NCI-H69 (cell line): Measurements from ENCODE around the gene PLA2G4E.

ENCODE experiments used
- DNase-seq: peaks from one replicate; lab custom pipeline; 2025; lab: John Stamatoyannopoulos, UW

PLA2G4E gene

DNA sequence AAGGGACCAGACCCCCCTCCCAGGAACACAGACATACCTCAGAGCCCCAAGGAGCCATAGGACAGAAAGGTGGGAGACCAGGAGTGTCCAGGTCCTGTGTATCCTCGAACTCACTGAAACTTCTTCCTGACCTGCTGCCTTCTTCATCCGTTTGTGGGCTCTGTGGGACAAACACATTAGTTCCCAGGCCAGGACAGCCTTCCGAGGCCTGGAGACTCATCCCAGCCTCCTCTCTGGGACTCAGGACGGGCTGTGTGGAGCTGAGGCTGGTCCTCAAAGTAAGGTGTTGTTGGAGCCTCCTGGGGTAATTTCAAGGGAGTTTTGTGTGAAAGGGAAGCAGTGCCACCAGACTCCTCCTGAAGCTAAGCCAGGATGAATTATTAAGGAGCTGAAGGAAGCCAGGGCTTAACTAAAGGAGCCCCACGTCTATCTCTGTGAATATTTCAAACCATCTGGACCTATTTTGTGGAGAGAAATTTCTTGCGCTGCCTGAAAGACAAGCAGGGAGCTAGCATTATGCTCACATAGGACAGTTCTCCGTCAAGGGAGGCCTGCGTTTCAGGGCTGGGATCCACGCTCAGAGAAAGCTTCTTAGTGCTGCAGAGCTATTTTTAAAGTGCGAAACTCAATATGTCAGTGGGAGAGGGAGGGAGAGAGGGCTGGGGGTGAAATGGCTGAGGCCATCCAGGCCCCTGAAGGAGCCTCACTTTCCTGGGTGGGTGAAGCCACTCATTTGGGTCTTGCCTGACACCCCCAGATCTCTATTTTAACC lies 29.8 kb upstream of the PLA2G4E start:
- DNase-seq = no peak

DNA sequence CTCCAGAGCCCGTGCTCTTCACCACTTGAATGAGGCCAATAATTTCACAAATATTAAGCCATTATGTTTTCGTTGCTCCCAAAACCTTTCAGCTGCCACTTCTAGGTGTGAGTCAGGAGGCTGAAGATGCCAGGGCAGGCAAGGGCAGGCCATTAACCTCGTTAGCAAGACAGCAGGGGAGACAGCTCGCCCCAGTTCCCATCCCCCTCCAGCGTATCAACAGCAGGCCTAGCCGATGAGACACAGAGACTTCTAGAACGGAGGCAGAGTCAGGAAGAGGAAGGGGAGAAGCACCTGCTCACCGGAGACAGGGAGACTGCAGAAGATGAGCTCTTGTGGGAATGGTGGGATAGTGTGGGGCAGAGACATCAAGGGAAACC lies 28.0 kb upstream of the PLA2G4E start:
- DNase-seq = no peak

DNA sequence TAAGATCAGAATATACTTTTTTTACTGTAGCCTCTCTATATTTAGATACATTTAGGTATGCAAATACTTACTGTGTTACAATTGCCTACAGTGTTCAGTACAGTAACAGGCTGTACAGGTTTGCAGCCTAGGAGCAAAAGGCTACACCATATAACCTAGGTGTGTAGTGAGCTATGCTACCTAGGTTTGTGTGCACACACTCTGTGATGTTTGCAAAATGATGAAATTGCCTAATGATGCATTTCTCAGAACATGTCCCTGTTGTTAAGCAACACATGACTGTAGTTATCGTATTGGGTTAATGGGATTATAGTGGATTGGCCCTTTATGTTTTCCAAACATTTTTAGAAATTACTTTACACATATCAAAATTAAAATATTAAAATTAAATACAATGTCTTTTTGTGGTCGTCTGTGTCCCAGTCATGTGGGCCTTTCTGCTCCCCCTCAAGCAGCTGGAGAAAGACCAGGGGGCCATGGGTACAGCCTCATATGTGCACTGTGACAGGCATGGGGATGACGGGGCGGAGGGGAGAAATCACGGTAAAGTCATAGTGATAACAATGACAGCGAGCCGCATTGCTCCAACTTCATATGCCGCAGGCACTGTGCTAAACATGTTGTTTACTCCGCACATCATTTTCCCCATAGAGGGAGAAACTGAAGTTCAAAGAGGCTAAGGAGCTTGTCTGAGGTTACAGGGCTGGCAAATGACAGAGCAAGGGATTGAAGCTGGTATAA lies 27.4 kb upstream of the PLA2G4E start:
- DNase-seq = no peak

DNA sequence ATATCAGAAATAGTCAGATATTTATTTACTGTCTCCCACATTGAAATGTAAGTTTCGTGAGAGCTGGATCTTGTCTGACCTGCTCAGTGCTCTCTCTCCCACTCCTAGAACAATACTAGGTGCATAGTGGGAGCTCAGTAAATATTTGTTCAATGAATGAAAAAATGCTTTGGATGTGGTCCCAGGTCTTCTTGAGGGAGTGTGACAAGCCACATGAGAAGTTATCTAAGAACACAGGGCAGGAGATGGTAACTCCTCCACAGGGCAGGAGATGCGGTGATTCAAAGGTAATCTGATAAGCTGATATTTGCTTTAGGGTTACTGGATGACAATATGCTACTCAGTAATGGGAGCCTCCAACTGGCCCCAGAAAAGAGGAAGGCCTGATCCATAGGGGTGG lies 25.8 kb upstream of the PLA2G4E start:
- no peak for DNase-seq

DNA sequence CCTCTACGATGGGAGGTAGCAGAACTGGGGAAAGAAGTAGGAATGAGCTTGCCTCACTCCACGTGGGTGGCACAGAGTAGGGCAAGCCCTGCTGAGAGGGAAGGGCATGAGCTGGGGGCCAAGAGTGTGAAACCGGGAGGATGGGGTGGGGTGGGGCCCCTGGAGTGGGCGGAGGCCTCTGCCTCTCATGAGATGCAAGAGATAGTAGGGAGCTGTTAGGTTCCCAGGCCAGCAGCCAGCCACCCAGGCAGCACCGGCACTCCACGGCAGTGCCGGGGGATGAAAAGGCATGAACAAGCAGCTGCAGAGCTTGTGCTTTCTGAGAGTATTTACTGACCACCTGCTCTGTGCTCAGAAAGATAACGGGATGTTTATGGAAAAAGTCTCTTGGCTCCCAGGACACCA lies 24.4 kb upstream of the PLA2G4E start:
- no peak for DNase-seq

DNA sequence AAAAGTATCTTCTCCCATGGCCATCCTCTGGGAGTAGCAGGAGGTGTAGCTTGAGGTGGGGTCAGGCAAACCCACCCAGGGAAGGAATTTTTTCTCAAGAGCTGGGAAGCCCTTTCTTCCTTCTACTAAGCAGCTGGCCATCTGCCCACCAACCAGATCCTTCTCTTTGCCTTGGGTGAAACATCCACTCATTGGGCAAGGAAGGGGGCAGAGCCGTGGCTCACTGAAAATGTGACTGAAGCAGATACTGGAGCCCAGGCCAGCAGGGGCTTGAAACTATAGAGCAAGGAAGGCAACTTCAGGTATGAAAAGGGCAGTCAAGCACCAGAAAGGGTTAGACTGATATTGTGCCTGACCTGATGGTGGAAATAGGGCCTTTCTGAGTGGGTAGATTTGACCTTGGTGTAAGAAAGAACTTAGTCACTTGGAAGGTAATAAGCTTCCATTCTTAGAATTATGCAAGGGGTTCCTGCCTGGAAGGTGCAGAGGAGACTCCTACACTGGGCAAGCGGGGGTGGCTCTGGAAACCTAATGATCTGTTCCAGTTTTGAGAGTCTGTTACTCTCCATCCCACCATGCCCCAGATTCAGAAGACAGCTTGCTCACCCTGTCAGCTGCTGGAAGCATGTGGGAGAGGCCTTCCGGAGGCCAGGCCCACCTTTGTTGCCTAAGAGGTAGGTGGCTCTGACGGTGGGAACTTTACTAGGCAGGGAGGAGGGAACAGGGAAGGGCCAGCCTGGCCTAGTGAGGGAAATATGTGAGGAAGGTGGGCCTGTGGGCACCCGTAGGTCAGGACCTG lies 22.0 kb upstream of the PLA2G4E start:
- no peak for DNase-seq

DNA sequence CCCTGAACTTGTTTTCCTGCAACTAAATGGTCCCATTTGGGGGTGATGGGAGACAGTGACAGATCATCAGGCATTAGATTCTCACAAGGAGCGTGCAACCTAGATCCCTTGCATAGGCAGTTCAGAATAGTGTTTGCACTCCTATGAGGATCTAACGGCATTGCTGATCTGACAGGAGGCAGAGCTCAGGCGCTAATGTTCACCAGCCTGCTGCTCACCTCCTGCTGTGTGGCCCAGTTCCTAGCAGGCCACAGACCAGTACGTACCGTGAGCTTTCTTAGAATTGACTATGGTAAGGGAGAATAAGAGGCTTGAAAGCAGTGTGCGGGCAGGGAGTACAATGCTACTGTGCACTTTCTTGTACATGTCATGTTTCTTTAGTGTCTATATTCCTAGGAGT lies 17.6 kb upstream of the PLA2G4E start:
- no peak for DNase-seq

DNA sequence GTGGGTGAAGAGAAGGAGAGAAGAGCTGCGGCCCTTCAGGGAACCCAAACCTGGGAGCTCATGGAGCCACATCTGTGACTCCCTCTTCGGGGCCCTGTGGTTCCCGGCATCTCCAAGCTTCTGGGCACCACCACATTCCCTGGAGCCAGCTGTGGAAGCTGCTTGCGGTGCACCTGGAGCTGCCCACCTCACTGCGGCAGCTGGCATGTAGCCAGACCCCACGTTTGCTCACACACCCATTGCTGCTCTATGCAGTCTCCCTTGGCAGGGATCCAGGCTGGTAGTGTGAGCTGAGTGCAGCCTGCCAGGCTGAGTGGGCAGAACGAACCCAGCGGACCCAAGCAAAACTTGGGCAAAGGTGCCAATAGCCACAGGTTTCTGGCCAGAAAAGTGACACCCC lies 16.8 kb upstream of the PLA2G4E start:
- peak; percentile 88 for DNase-seq

DNA sequence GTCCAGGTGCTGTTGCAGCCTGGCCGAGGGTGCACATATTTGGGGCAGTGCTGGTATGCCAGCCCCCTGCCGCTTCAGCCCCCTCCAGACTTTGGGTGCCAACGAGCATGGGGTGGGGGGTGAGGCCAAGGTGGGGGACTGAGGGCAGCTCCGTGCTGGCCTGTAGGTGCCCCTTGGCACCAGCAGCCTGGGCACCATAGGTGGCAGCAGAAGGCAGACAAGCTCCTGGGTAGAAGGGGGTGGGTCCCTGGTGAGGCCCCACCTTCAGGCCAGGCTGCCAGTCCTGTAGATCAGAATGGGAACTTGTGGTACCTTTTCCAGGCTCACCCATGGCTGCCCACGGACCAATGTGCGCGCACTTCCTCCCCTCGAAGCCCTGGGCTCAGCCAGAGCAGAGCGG lies 16.1 kb upstream of the PLA2G4E start:
- DNase-seq = no peak

DNA sequence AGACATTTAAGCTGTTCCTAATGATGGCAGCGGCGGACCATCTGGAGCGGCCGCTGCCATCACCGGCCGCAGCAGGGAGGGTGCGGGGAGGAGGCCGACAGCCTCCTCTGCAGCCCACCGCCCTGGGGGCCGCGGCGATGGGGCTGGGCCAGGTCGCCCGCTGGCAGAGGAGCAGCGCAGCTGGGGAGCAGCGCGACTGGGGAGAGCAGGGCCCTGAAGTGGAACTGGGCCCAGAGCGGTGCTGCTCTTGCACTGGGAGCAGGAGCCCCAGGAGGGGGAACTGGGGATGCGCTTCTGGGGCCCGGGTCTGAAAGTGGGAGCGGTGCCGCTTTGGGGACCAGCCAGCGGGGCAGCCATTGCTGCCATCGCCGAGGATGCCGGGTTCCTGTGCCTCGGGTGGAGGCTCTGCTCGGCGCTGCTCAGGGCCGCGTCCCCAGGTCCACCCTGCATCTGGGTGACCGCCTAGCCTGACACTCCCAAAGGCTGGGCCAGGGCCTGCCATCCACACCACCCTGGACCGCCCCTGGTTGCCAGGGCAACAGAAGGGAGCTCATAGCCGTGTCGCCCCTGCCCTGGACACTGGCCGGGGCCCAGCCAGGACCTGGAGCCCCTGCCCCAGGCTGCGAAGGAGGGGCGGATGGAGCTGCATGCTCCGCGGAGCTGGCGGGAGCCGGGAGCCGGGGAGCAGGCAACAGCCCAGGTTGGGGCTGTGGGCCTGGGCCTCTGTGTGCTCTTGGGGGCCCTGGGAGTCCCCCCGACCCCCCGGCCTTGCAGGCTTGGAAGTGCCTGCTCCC lies 15.5 kb upstream of the PLA2G4E start:
- no peak for DNase-seq

DNA sequence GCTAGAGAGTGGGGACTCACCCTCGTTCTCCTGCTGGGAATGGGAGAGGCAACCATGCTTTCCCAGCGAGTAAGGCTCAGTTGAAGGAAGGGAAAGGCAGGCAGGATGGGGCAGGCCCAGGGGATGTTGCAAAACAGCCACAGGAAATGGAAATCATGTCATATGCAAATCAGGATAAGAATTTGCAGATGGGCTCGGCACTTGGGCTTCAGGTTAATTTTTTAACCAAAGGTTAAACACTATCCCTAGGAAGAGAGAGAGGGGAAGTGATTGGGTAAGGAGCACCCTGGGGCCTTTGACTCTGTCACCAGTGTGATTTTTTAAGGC lies 14.6 kb upstream of the PLA2G4E start:
- DNase-seq = no peak

DNA sequence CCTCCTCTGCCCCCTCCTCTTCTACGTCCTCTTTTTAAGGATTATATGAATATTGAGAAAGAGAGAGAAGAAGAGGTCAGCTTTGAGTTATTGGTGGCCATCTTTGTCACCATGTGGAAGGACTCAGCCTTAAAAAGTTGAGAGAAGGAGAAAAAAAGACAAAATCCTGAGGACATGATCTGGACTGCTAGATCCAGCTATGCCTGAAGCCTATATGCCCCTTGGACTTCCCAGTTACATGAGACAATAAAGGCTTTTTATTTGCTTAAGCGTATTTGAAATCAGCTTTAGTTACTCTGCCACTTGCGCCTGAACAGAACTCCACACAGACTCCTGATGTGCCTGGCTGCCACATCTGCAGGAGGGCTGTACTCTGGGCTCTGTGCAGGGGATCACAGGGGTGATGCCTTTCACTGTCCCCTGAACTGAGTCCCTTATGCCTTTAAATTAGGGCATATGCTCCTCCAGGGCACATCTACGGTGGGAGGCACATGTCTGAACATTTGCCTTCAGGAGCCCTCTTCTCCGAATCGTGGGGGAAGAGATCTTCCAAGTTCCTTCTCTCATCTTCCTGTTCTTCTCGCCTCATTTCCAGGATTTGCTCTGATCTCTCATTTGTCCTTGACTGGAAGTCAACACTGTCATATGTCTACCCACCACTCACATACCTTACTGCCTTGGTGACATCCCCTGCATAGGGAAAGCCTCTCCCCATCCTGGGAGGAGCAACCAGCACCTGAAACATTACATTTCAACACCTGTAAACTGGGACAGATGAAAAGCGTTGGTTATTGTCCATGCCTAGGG lies 14.0 kb upstream of the PLA2G4E start:
- DNase-seq = no peak

DNA sequence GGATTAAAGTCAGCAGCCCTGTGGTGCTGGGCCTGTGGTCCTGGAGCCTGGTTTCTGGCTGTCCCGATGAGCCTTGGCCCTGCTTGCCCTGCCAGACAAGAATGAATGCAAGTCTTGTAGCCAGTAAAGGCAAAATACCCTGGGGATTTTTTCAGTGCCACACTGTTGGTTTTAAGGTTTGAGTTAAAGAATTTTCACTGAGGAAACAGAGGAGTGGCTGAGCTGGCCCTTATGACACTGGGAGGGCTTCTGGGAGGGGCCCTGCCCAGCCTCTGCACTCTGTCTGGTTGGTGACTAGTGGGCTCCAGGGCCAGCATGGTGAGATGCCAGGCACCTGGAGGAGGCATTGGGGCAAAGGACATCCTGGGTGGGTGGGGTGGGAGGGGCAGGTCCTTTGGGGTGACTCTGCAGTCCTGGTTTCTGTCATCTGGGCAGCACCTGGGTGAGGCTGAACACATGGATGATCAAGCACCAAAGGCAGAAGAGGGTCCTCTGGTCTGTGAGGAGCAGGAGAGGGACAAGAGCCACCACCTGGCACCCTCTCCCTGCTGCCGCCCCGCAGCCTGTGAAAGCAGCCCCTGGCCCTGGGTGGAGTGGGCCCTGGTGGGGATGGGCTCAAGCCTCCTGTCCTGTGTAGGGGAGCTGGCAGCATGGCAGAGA lies 12.5 kb upstream of the PLA2G4E start:
- DNase-seq = no peak

DNA sequence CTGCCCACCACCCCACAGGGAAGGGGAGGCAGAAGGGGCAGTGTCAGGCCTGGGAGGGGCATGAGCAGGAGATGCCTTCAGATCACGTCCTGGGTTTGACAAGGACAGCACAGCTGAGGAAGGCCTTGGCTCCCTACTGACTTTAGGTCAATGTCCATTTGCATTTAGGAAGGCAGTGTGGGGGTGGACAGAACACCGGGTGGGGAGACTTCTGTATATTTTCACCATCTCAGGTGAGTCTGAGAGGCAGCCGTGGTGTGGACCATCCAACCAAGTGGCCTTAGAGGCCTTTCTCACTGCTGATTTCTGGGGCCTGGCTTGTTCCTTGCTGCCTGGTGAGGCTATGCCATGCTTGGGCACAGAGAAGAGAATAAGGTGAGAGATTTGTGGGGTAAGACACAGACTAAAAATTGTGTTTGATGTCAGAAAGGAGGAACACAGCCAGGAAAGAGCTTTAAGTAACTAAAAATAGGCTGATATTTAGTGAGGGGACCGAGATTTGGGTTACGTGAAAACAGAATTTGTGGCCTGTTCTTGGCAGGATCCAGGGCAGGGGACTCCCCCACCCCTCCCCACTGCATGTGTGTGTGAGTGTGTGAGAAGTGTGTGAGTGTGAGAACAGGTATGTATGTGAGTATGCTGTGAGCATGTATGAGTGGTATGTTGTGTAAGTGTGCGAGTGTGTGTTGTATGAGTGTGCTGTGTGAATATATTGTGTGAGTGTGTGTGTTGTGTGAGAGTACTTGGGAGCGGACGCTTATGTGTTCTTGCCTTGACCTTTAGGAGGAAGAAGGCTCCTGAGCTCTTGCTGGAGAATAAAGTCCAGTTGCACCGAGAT lies 11.8 kb upstream of the PLA2G4E start:
- DNase-seq = no peak

DNA sequence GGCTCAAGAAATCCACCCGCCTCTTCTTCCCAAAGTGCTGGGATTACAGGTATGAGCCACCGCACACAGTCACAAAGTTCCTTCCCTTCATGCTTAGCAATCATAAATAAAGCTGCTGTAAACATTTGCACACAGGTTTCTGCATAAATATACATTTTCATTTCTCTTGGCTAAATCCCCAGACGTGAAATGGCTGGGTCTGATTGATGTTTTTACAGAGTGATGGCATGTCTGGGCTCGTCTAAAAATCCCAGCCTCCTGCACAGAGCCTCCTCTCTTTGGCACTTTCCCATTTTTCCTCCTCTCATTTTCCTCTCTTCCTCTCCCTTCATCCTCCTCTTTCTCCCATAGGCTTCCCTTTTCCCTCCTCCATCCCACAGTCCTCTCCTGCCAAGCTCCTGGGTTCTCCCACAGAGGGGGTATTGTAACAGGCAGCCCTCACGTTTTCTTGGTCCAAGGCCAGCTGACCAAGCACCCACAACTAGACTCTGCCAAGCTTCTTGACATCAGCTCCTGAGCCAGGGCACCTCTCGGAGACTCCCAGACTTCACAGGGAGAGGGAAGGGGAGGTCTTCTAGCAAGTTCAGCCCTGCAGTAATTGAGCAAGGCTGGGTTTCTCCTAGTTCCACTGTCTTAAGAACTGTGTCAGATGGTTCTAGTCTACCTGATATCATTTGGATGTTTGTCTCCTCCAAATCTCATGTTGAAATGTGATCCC lies 10.5 kb upstream of the PLA2G4E start:
- no peak for DNase-seq

DNA sequence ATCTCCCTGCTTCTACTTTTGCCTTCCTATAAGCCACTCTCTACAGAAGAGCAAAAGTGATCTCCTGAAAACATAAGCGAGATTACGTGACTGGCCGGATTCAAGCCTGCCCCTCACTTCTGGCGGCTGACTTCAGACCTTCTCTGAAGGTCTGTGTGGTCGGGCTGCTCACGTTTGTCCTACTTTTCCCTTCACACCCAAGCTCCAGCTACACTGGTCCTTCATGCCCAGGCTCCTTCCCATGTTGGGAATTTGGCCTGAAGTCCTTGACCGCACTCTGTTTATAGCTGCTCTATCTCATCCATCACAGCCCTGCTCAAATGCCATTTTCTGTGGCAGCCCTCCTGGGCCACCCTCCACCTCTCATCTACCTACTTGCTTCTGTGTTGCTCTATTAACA lies 6.7 kb upstream of the PLA2G4E start:
- no peak for DNase-seq

DNA sequence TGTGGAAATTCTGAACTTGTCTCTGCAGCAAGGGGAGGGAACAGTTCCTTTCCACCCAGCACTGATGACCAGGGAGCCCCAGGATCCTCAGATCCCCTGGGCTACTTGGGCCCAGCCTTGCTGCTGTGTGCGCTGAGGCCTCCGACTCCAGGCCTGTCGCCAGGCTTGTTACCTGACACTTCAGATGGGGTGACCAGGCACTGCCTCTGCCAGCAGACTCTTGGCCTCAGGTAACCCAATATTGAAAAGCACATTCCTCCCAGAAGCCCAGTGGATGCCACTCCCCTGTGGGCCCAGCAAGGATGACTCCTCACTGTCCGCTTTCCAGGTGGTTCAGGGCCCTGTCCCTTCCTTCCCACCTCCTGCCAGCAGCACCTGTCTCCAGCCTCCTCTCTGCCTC lies 3.5 kb upstream of the PLA2G4E start:
- DNase-seq = no peak

DNA sequence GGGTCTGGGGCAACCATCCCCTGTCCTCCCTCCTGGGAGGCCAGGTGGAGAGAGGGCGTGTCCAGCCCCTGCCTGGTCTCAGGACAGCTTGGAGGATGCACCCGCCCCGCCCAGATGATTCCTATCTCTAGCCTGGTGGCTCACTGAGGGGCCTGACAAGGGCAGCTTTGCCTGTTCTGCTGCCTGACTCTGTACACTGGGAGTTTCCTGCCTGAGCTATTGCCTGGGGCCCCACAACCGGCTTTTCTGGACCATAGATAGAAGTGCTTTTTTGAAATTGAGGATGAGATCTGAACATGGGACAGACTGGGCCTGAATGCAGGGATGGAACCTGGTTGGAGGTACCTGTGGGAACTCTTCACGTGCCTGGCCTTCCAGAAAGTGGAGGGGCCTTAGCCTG lies 751 bp upstream of the PLA2G4E start:
- DNase-seq = no peak
